Stimulated activated effector memory CD8-positive, alpha-beta T cell treated with anti-CD3 and anti-CD28 coated beads, Interleukin-12 subunit alpha, Interleukin-12 subunit beta, amount 100 ng/mL, for 72 hours (primary cell): ENCODE measurements around the gene CISD3.

Source experiments
- ATAC-seq: fragments of 150-1000 bp; cut with Tn5 transposase; 2 replicates; pipeline ENCODE4 v1.10.0; 2021
- DNase-seq, 2 donors: peaks; one replicate each; pipeline ENCODE4 v3.0.0; 2021 to 2022; ENCODE audit warnings: low spot score in 2 of 2
- H3K27ac Mint-ChIP-seq: one replicate; pipeline ENCODE4 v1.8.0; 2022; ENCODE audit warnings: mild to moderate bottlenecking, mixed read lengths
- H3K36me3 Mint-ChIP-seq: one replicate; pipeline ENCODE4 v1.8.0; 2022; ENCODE audit warnings: mild to moderate bottlenecking, mixed read lengths
- H3K4me1 Mint-ChIP-seq: one replicate; pipeline ENCODE4 v1.8.0; 2022; ENCODE audit warnings: mixed read lengths
- H3K4me3 Mint-ChIP-seq: one replicate; pipeline ENCODE4 v1.8.0; 2022; ENCODE audit warnings: mild to moderate bottlenecking, mixed read lengths
- H3K9me3 Mint-ChIP-seq: one replicate; pipeline ENCODE4 v1.8.0; 2022; ENCODE audit warnings: mixed read lengths

The CISD3 gene

DNA sequence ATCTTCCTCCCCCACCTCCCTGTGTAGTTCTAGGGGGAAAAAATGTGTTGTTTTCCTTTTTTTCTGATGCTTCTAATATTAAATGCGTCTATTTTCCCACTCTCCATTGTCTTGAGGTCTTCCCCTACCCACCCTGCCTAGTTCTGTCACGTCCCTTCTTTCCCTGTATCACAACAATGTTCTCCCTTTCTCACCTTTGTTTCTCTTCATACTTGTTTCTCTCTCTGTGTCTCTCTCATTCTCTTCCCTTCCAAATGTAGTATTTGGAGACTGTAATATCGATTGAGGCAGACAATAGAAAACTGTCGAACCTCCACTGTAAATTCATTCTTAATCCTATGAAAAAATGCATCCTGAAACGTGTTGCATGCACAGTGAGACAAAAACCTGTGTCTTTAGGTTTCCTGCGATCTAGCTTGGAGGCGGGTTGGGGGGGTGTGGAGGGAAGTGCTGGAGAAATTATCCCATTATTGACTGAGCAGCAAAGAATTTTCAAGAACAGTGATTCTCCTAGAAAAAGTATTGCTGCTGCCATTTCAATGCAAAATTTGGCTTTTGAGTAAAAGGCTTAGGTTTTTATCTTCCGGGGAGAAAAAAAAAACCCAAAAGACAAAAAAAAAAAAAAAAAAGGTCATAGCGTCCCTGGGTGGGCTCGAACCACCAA is 21.1 kb downstream of the CISD3 start:
- H3K36me3 Mint-ChIP-seq: peaks cover 56% of the 10 kb centered on the region
- DNase-seq (no peak), ATAC-seq (no peak)
- H3K4me1 Mint-ChIP-seq: peaks cover 67% of the 10 kb centered on the region
- H3K4me3 Mint-ChIP-seq: peak overlapping the region; percentile 85
- no peaks in the 10 kb centered on the region for H3K9me3 Mint-ChIP-seq
- peak overlapping the region; percentile 96 for H3K27ac Mint-ChIP-seq

DNA sequence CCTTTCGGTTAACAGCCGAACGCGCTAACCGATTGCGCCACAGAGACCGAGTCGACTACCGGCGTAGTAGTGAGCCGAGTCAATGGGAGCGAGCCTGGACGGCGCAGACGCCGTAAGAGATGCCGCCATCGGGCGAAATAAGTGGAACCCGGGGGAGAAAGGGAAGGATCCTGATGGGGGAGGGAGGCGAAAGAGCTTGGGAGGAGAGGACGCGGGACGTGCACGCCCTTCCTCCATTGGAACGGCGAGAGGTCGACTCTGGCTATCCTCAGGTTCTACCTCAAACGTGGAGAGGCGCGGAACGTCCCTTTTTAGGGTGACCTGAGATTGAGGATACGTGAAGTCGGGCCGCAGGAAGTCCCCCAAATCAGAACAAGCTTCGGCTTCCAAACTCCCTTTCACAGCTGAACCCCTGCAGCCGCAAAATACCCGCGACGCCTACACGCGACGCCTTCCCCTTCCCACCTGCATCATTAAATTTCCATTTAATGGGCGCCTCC is 21.7 kb downstream of the CISD3 start:
- ATAC-seq: peak; percentile 58
- H3K36me3 Mint-ChIP-seq: peaks cover 61% of the 10 kb centered on the region
- DNase-seq: peak; percentile 88 to 97
- peaks cover 61% of the 10 kb centered on the region for H3K4me1 Mint-ChIP-seq
- H3K9me3 Mint-ChIP-seq: no peaks in the 10 kb centered on the region
- H3K4me3 Mint-ChIP-seq: peak overlapping the region; percentile 85
- peak overlapping the region; percentile 96 for H3K27ac Mint-ChIP-seq

DNA sequence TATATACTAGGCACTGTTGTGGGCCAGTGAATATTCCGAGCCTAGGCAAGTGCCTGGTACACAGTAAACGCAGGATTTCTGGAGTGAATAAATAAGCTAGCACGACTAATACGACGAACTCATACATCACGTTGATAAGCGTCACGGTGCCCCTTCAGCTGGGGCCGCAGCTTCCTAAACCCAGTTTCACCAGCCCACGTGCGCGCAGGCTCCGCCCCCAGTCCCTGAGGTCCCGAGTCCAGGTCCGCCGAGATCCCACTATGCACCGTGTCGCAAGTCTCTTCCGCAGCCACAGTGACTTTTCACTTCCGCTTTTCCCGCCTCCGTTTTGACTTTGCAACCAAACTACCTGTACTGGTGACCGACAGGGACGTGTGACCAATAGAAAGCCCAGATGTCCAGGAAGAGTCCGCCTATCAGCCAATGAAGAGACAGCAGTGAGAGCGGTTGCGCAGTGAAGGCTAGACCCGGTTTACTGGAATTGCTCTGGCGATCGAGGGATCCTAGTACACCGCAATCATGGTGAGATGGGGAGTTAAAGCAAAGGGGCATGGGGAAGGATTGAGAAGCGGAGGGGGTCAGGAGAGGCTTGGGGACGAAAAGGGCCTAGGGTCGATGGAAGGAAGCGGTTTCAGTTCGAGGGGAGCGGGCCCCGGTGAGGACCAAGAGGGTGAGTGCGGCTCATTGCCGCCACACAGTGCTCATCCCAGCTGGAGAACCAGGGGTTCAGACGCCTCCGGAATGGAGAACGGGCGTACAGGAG is 22.3 kb downstream of the CISD3 start, which contains the start of gene PSMB3:
Gene PSMB3 (plus strand): TSS at position 434 of the 763 bp plus-strand sequence. CDS start 86 bp downstream, at position 520.
- H3K36me3 Mint-ChIP-seq: peaks cover 68% of the 10 kb centered on the region
- peak; percentile 95 for ATAC-seq
- H3K4me1 Mint-ChIP-seq: peaks cover 59% of the 10 kb centered on the region
- no peaks in the 10 kb centered on the region for H3K9me3 Mint-ChIP-seq
- peak within 1 kb of the TSS; percentile 96 for H3K27ac Mint-ChIP-seq
- DNase-seq: peak; percentile 79 to 97
- H3K4me3 Mint-ChIP-seq: peak within 1 kb of the TSS; percentile 85

GRCh38 chr17:38753071-38753506 is 22.9 kb downstream of the CISD3 start:
- Mint-ChIP-seq H3K9me3 (no peaks in the 10 kb centered on the region), H3K4me1 (peaks cover 53% of the 10 kb centered on the region), H3K27ac (peak overlapping the region; percentile 96), H3K36me3 (peaks cover 74% of the 10 kb centered on the region), H3K4me3 (peak overlapping the region; percentile 85)
- ATAC-seq (no peak), DNase-seq (no peak)

- ATAC-seq (peak; percentile 60), DNase-seq (no peak)
- H3K36me3 Mint-ChIP-seq: peaks cover 100% of the 10 kb centered on the region
- H3K4me1 Mint-ChIP-seq: peaks cover 22% of the 10 kb centered on the region
- H3K9me3 Mint-ChIP-seq: no peaks in the 10 kb centered on the region
- H3K27ac Mint-ChIP-seq: peak overlapping the region; percentile 89
- H3K4me3 Mint-ChIP-seq: no peak overlapping the region
Observed at GRCh38 chr17:38761612-38762011, 31.5 kb downstream of the CISD3 start.

DNA sequence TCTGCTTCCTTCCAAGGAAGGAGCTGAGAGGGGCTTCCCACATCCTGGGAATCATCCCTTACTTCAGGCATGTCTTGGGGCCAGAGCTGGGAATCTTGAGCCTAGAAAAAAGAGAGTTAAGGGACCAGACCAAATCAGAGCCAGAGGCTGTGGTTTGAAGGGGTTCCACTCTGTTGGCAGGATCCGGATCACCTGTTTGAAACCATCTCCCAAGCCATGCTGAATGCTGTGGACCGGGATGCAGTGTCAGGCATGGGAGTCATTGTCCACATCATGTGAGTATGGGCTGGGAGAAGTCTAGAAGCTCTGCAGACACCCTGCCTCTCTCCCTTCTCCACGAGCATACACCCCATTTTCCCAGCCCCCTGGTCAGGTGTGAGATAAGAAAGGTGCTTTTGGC is 32.1 kb downstream of the CISD3 start:
- Mint-ChIP-seq H3K27ac (peak overlapping the region; percentile 89), H3K4me3 (no peak overlapping the region), H3K9me3 (no peaks in the 10 kb centered on the region), H3K36me3 (peaks cover 100% of the 10 kb centered on the region), H3K4me1 (peaks cover 22% of the 10 kb centered on the region)
- ATAC-seq (no peak), DNase-seq (no peak)

- H3K36me3 Mint-ChIP-seq: peaks cover 94% of the 10 kb centered on the region
- no peak for DNase-seq
- ATAC-seq: no peak
- H3K27ac Mint-ChIP-seq: peak overlapping the region; percentile 54
- no peak overlapping the region for H3K4me3 Mint-ChIP-seq
- H3K4me1 Mint-ChIP-seq: peaks cover 12% of the 10 kb centered on the region
- no peaks in the 10 kb centered on the region for H3K9me3 Mint-ChIP-seq
Observed at GRCh38 chr17:38766341-38766740, 36.2 kb downstream of the CISD3 start.

DNA sequence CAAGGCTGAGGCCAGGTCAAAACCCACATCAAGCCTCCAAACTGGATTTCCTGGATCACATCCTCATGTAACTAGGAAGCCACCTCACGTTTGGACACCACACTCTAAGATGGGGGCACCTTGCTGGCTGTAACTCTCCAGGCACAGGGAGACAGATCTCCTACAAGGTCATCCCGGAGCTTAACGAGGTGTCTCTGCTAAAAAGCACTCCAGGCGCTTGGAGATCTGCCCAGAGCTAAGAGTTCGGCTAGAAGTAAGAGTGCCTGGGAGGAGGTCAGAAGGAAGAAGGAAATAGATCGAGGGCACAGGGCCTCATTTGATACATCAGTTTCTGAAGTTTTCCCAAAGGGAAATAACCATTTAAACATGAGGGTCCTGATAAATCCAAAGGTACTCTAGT is 38.3 kb downstream of the CISD3 start:
- H3K9me3 Mint-ChIP-seq: no peaks in the 10 kb centered on the region
- peak overlapping the region; percentile 71 for H3K27ac Mint-ChIP-seq
- peaks cover 93% of the 10 kb centered on the region for H3K36me3 Mint-ChIP-seq
- H3K4me3 Mint-ChIP-seq: no peak overlapping the region
- ATAC-seq (no peak), DNase-seq (no peak)
- peaks cover 6% of the 10 kb centered on the region for H3K4me1 Mint-ChIP-seq

GRCh38 chr17:38773258-38773657 is 43.1 kb downstream of the CISD3 start:
- no peak for DNase-seq
- no peak for ATAC-seq
- Mint-ChIP-seq H3K9me3 (no peaks in the 10 kb centered on the region), H3K27ac (no peak overlapping the region), H3K4me1 (no peaks in the 10 kb centered on the region), H3K36me3 (peaks cover 93% of the 10 kb centered on the region), H3K4me3 (no peak overlapping the region)

GRCh38 chr17:38777641-38778250 is 47.6 kb downstream of the CISD3 start:
- Mint-ChIP-seq H3K4me1 (no peaks in the 10 kb centered on the region), H3K4me3 (no peak overlapping the region), H3K36me3 (peaks cover 93% of the 10 kb centered on the region), H3K9me3 (no peaks in the 10 kb centered on the region), H3K27ac (peak overlapping the region; percentile 26)
- ATAC-seq (no peak), DNase-seq (no peak)

GRCh38 chr17:38779965-38780752 is 50.0 kb downstream of the CISD3 start:
- Mint-ChIP-seq H3K27ac (no peak overlapping the region), H3K36me3 (peaks cover 93% of the 10 kb centered on the region), H3K9me3 (no peaks in the 10 kb centered on the region), H3K4me1 (no peaks in the 10 kb centered on the region), H3K4me3 (no peak overlapping the region)
- no peak for DNase-seq
- no peak for ATAC-seq

- no peaks in the 10 kb centered on the region for H3K9me3 Mint-ChIP-seq
- no peak for DNase-seq
- peaks cover 81% of the 10 kb centered on the region for H3K36me3 Mint-ChIP-seq
- no peak overlapping the region for H3K27ac Mint-ChIP-seq
- ATAC-seq: no peak
- no peak overlapping the region for H3K4me3 Mint-ChIP-seq
- H3K4me1 Mint-ChIP-seq: peaks cover 6% of the 10 kb centered on the region
Observed at GRCh38 chr17:38783227-38783626, 53.1 kb downstream of the CISD3 start.
